ENCODE results near the gene TRAPPC2L. TPM values are rescaled to one million over a fixed set of nuclear protein-coding genes. Genes with fewer than 3 reads are reported as not detected.

Gene TRAPPC2L
- total and polyA plus RNA-seq, 2 experiments from 2014 or later = 59.3 to 167 TPM

GRCh38 chr16:88897696-88898425, 40.9 kb downstream of the TRAPPC2L start (continued):
- TF ChIP-seq, protein P1, sequence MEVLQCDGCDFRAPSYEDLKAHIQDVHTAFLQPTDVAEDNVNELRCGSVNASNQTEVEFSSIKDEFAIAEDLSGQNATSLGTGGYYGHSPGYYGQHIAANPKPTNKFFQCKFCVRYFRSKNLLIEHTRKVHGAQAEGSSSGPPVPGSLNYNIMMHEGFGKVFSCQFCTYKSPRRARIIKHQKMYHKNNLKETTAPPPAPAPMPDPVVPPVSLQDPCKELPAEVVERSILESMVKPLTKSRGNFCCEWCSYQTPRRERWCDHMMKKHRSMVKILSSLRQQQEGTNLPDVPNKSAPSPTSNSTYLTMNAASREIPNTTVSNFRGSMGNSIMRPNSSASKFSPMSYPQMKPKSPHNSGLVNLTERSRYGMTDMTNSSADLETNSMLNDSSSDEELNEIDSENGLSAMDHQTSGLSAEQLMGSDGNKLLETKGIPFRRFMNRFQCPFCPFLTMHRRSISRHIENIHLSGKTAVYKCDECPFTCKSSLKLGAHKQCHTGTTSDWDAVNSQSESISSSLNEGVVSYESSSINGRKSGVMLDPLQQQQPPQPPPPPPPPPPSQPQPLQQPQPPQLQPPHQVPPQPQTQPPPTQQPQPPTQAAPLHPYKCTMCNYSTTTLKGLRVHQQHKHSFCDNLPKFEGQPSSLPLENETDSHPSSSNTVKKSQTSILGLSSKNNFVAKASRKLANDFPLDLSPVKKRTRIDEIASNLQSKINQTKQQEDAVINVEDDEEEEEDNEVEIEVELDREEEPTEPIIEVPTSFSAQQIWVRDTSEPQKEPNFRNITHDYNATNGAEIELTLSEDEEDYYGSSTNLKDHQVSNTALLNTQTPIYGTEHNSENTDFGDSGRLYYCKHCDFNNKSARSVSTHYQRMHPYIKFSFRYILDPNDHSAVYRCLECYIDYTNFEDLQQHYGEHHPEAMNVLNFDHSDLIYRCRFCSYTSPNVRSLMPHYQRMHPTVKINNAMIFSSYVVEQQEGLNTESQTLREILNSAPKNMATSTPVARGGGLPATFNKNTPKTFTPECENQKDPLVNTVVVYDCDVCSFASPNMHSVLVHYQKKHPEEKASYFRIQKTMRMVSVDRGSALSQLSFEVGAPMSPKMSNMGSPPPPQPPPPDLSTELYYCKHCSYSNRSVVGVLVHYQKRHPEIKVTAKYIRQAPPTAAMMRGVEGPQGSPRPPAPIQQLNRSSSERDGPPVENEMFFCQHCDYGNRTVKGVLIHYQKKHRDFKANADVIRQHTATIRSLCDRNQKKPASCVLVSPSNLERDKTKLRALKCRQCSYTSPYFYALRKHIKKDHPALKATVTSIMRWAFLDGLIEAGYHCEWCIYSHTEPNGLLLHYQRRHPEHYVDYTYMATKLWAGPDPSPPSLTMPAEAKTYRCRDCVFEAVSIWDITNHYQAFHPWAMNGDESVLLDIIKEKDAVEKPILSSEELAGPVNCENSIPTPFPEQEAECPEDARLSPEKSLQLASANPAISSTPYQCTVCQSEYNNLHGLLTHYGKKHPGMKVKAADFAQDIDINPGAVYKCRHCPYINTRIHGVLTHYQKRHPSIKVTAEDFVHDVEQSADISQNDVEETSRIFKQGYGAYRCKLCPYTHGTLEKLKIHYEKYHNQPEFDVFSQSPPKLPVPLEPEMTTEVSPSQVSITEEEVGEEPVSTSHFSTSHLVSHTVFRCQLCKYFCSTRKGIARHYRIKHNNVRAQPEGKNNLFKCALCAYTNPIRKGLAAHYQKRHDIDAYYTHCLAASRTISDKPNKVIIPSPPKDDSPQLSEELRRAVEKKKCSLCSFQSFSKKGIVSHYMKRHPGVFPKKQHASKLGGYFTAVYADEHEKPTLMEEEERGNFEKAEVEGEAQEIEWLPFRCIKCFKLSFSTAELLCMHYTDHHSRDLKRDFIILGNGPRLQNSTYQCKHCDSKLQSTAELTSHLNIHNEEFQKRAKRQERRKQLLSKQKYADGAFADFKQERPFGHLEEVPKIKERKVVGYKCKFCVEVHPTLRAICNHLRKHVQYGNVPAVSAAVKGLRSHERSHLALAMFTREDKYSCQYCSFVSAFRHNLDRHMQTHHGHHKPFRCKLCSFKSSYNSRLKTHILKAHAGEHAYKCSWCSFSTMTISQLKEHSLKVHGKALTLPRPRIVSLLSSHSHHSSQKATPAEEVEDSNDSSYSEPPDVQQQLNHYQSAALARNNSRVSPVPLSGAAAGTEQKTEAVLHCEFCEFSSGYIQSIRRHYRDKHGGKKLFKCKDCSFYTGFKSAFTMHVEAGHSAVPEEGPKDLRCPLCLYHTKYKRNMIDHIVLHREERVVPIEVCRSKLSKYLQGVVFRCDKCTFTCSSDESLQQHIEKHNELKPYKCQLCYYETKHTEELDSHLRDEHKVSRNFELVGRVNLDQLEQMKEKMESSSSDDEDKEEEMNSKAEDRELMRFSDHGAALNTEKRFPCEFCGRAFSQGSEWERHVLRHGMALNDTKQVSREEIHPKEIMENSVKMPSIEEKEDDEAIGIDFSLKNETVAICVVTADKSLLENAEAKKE (CRISPR knock-in tag; IDR thresholded peaks at IDR 0.05) = no peak
- TF ChIP-seq ETS1 (IDR thresholded peaks at IDR 0.05) = no peak

GRCh38 chr16:88899901-88900661, 43.2 kb downstream of the TRAPPC2L start:
- no peaks in the 10 kb centered on the region for H3K36me3 ChIP-seq (ENCODE audit: insufficient read depth)

More at GRCh38 chr16:88899901-88900661, 43.2 kb downstream of the TRAPPC2L start:
- Mint-ChIP-seq H3K27ac (no peak overlapping the region), H3K36me3 (ENCODE audit: low read depth) (no peaks in the 10 kb centered on the region), H3K4me3 (no peak overlapping the region), H3K27me3 (ENCODE audit: insufficient read depth, low read depth, poor library complexity) (peaks cover 4% of the 10 kb centered on the region), H3K4me1 (peaks cover 6% of the 10 kb centered on the region; the same call in 2 of the 3 replicates), H3K9me3 (no peaks in the 10 kb centered on the region)
- Histone ChIP-seq H2AFZ (no peak overlapping the region), H3K4me1 (ENCODE audit: insufficient read depth) (no peaks in the 10 kb centered on the region), H3K4me3 (no peak overlapping the region), H3K27me3 (ENCODE audit: insufficient read depth) (no peaks in the 10 kb centered on the region), H3K4me2 (no peak overlapping the region), H3K79me2 (replicated peaks; ENCODE audit: insufficient read depth) (no peaks in the 10 kb centered on the region), H3K27ac (ENCODE audit: low read depth) (no peak overlapping the region), H4K20me1 (replicated peaks; ENCODE audit: insufficient read depth) (no peaks in the 10 kb centered on the region), H3F3A (replicated peaks; ENCODE audit: low read depth) (no peaks in the 10 kb centered on the region), H3K9me2 (ENCODE audit: insufficient read depth) (no peaks in the 10 kb centered on the region)
- no peak for TF ChIP-seq NANOG (IDR thresholded peaks at IDR 0.05; ENCODE audit: borderline replicate concordance)
- ATAC-seq = no peak
- no peak for DNase-seq (ENCODE audit: low spot score)
